Stimulated activated CD4-positive, alpha-beta T cell treated with anti-CD3 and anti-CD28 coated beads, TNF-alpha, amount 100 ng/mL, for 1 hour (primary cell): Measurements from ENCODE around the gene GRAP2.

Experiments used
- DNase-seq, 3 donors: peaks; one replicate each; pipeline ENCODE4 v3.0.0-alpha.2; 2020; ENCODE audit warnings: low read depth in 3 of 3, low spot score in 1 of 3

The GRAP2 gene

DNA sequence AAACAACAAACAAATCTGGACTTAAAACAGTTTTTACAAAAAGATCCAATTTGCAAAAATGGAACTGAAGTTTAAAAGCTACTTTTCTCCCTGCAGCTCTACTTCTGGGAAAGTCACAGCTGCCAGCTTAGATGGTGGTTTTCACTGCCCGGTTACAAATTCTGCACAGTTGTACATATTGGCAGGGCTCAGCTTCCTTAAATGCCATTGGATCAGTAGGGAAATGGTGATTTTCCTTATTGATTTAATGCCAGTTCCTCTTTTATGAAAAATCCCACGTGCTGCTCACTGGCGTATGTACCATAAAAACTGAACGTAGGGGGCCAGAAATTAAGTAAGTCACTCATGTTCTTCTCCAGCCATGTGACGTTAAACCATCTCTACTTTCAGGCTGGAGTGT lies 22.8 kb downstream of the GRAP2 start:
- no peak for DNase-seq

DNA sequence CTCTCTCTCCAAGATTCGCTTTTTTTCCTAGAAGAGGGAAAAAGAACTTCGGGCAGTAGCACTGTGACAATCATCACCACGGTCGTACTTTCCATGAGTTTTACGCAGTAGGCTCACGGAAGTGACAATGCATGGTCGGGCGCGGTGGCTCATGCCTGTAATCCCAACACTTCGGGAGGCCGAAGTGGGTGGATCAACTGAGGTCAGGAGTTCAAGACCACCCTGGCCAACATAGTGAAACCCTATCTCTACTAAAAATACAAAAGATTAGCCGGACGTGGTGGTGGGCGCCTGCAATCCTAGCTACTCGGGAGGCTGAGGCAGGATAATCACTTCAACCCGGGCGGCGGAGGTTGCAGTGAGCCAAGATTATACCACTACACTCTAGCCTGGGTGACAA lies 23.4 kb downstream of the GRAP2 start:
- no peak for DNase-seq

DNA sequence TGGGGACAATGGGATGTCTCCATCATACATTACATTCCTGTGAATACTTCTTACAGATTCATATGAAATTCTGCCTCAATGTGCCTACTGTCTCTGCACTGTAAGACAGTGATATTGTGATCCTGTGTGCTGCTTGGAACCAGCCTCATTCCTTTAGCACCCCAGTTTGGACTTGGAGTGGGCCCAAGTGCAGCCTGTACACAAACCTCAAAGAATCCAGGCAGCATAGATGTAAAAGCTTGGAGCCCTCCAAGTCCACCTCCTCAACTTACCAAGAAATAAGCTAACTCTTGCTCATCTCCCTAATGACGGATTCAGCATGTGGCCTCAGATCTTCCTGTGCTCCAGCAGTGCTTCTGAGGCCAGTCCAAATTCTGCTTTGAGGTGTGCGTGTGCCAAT lies 24.4 kb downstream of the GRAP2 start:
- no peak for DNase-seq

DNA sequence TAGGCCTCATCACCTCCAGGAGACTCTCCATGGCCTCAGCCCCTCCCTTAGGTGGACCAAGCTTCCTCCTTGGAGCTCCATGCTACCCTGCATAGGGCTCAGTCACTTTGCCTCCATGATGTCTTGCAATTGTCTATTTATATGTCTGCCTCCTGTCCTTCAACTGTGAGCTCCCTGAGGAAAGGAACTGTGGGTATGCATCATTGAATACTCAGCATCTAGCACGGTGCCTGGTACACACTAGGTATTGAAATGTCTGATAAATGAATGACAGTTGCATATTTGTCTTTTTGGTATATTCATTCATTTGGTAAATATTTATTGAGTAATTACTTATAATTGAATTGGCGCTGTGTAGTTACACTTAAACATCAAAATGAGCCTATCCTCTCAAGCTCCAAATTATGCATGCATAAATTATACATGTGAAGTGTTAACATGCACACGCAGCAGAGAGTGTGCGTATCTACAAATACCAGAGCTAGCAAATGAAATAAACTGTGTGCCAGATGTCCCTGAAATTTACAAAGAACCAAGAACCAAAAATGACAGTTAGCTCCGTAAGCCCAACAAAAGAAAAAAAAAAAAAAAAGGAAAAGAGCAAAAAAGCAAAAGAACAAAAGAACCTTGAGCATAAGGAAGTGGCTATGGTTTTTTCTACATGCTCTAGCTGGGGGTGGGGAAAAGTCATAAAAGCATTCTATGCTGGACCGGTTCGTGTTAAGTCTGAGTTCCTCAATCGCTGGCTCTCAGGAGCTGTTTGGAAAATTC lies 25.2 kb downstream of the GRAP2 start:
- no peak for DNase-seq

DNA sequence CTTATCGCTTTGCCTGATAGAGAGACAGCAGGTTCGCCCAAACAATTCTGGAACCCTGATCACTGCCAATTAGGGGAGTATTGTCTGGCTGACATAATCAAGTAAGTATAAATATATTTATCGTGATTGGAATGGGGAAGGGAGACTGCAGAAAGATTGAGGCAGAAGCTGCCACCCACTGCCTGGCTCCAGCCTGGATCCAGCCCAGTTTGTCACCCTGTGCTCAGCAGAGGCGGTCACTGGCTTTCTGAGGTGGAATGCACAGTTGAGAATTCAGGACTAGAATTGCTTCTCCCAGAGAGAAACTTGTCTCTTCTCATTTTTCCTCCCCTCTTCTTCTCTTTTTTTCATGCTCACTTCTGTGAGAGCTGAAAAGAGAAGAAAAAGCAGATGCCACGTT lies 25.9 kb downstream of the GRAP2 start:
- DNase-seq, result no peak

DNA sequence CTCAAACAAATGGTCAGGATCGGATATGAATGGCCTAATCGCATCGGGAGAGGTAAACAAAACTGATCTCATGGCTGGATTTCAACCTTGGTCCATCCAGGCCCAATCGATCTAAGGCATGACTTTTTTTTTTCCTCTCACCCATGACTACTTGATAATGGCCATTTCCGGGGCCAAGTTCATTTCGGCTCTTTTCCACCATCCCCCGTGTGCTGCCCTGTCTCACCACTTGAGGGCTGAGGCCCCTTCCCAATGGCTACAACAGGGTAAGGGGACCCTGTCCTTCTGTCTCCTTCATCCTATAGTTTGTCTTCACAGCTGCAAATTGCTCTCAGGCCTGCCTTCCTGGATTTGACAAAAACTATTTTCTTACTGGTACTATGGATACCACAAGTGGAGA lies 26.7 kb downstream of the GRAP2 start:
- DNase-seq, result no peak

DNA sequence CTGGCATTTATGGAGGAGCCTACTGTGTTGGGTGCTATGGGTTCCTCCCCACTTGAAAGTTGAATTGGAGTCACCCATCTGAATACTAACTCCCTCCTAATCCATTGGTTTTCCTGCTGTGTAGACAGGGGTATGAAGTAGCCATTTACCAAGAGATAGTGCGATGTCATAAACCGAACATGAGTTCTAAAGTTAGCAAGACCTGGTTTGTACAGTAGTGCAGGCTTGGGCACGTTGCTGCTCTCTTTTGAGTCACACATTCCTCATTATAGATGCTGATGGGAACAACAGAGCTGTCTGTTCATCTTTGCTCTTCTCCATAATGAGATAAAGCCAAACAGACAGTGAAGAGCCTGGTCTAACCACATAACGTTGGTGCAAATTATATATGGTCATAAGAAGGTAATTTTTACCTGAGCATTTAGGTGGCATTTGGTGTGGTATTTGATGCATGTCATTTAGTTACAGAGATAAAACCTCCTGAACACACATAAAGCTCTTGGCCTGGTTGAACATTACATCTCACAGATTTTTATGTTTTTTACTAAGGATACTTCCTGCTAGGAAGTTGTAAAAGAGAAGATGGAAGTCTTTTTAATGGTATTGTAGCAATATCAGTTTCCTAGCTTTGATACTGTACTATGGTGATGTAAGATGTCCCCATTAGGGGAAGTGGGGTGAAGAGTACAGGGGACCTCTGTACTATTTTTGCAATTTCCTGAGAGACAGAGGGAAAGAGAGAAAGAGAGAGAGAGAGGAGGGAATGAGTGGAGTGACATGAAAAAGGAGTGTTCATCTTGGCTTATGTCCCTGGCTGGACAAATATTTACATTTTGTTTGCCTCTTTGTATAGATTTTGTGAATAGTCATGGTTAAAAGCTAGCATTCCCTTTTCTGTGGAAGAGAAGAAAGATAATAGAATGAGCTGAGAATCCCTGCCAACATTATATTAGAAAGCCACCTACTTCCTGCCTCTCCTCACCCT lies 27.9 kb downstream of the GRAP2 start:
- DNase-seq, result no peak

DNA sequence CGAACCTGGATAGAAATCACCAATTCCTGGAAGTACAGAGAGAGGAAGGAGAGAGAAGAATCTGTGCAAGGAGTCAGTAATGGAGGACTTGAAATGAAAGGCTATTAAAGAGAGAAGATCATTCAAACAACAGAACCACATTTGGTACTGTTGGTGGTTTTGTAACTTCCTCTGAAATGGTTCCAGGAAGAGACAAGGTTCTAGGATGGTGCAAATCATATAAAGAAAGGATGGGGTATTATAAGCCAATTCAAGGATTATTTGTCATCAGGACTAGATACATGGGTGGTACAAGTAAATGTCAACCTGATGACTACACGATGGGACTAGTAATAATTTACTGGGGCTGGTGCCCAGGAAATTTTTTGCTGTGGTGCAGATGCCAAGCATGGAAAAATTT lies 30.4 kb downstream of the GRAP2 start:
- DNase-seq, result no peak

DNA sequence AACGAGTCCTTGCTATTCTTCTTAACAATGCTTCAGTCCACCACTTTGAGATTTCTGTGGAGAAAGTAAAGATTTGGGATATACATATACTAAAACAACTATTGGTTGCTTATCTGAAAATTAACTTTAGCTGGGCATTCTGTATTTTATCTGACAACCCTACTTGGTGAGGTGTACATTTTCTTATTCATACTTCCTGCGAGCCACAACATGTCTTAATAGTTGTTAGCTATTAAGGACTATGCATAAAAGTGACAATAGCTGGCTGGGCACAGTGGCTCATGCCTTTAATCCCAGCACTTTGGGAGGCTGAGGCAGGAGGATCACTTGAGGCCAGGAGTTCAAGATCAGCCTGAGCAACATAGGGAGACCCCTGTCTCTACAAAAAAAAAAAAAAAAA lies 31.3 kb downstream of the GRAP2 start:
- DNase-seq, result no peak

DNA sequence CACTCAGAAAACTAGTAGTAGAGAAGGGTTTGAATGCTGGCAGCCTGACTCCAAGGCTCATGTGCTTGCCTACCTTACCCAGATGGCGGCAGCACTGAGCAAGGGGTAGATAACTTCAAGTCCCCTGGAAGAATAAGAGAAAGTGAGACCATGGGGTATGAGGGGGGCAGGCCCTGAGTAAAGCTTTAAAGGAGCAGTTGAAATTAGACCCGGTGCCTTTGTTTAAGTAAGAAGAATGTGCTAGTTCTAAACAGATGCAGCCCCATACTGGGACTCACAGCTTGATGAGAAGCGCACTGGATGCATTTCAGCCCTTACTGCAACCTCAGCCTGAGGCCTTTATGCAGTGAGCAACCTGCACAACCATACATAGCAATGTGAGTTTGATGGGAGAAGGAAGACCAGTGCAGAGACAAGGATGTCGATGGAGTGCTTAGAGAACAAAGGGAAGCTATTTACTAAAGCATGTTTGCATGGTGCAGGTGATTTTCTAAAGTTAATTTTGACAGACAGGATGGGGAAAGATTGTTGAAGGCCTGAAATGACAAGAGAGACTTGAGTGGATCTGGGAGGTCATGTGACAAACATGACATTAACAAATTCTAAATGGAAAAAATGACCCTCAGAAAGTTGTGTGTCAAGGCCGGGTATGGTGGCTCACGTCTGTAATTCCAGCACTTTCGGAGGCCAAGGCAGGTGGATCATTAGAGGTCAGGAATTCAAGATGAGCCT lies 32.2 kb downstream of the GRAP2 start:
- DNase-seq, result no peak

DNA sequence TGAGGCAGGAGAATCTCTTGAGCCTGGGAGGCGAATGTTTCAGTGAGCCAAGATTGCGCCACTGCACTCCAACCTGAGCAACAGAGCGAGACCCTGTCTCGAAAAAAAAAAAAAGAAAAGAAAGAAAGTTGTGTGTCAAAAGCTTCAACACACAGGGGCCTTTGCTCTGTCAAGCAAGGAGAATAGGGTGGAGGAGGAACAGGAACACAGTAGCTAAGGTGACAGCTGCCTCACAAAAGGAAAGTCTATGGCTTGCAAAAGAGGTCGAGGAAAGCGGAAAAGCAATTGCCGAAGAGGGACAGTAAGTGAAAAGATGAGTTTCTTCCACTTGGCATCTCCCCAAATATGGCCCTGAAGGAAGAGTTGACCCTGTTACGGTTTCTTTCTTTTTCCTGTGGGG lies 32.9 kb downstream of the GRAP2 start:
- no peak for DNase-seq

DNA sequence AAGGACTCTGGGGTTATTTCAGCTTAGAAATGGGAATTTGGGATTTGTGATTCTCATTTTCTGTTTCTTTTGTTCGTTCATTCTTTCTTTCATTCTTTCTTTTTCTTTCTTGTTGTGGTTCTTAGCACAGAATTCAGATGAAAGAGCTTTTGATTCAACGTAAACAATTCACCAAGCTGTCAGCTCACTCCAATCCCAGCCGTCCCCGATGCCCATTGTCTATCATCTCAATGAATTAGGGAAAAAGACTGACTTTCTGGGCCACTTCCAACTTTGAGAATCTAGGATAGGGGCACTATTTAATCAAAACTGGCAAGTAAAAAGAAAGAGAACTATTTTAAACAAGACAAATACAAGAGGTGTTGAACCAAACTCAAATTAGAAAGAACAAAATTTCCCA lies 34.2 kb downstream of the GRAP2 start:
- DNase-seq, result no peak

DNA sequence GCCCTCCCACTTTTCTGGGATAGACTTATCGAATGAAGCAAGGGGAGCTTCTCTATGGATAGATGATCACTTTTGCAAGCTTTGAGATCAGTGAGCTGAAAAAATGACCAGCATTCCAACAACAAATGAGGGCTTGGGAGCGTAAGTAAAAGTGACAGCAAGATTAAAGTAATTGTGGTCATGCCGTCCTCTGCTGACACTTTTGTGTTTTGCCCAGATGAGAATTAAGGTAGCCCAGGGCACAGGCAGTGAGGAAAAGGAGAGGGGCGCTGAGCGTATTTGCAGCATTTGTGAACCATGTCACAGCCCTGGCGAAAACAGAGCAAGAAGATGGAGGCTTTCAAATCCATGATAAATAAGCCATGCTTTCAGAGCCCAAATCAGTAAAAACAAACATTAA lies 34.7 kb downstream of the GRAP2 start:
- DNase-seq, result no peak

DNA sequence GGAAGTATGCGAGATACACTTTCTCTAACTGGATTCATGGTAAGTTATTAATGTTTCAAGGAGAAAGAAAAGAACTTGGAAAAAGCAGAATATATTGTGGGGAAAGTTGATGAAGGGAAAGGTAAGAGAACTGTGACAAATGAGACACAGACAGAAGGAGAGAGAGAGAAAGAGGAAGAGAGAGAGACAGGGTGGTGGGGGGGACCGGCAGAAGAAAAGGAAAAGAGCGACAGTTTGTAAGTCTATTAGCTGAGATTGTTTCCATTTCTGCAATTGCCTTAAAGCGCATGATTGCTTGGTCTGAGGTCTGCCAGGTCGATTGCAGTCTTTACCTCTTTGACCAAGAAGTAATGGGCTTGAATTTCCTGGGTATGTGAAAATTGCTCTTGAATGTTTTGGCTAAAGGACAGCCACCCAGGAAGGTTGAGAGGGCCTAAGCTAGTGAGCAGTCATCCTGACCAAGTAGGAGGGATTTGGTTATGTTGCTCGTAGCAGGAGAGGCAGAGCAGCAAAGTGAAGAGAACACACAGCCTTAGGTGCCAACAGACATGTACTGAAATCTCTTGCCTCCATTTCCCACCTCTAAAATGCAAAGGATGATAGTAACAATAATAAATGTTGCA lies 35.8 kb downstream of the GRAP2 start:
- DNase-seq, result no peak

DNA sequence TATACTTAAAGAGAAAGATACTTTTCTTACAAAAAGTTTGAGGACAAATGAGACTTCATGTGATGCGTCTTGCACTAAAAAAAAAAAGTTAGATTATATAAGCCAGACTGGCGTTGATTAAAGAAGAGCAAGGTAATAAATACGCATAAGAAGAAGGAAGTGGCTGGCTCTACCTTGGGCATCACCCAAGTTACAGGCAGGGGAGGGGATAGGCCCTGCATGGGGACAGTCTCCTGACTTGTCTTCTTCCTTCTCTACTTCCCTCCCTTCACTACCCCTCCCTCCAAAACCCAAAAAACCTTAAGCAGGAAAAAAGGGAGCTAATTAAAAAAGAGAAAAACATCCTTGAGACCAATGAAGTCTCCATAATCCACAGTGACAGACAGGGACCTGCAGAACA lies 37.0 kb downstream of the GRAP2 start:
- no peak for DNase-seq

DNA sequence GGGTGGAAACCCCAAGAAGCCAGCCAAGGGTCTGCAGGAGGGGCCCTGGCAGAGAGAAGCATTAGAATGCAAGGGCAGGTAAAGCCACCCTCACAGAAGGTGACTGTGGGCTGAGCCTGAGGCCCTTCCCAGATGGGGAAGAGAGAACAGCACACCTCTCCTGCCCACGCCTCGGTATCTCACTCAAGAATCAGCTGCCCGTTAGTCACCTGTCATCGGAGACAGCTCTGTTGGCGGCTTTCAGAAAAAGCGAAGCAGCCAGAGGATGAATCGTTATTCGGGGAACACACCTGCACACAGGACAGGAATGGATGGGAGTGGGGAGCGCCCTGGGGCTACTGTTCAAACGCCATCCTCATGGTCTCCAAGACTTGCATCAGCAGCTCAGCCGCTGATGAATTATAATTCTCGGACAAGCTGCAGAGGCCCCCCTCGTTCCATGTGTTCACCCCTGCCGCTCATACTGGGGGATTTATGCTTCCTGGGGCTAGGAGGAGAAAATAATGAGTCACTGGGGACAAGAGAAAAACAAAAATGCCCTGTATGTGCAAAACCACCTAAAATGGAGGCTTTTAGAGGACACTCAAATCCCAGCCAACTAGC lies 37.7 kb downstream of the GRAP2 start:
- DNase-seq, result no peak

DNA sequence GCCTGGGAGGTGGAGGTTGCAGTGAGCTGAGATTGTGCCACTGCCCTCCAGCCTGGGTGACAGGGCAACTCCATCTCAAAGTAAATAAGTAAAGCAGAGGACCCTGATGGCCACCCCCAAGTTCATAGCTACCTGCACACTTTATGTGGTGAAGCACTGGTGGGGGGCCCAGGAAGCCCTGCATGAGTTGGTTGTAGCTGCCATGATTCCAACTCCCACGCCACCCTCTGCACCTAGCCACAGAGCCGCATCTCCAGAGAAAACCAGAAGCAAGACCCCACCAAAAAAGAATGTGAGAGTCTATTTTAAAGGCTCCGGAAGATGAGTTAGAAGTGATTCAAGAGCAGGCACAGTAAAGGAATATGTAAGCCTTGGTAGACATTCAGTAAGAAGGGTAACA lies 38.9 kb downstream of the GRAP2 start:
- DNase-seq, result no peak

DNA sequence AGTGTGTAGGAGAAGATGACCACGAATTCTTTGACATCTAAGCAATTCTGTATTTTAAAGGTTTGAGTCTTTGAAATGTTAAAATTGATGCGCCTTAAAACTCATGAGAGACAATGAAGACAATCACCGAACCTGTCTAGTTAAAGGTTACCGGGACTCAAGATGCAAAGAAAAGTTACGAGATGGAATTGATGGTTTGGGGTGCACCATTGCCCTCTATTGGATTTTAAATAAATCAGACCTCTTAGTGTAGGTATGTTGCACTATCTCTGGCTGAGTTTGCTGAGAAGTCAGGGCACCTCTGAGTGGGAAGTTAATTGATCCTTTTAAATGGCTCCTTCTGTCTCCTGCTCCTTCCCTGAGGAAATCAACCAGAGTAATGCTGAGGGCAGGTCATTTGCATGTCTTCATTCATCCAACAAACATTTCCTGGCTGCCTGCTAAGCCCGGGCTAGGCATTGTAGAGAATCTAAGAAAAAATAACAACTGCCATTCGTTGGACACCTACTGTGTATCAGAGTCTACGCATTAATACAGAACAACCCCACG lies 39.9 kb downstream of the GRAP2 start:
- no peak for DNase-seq

DNA sequence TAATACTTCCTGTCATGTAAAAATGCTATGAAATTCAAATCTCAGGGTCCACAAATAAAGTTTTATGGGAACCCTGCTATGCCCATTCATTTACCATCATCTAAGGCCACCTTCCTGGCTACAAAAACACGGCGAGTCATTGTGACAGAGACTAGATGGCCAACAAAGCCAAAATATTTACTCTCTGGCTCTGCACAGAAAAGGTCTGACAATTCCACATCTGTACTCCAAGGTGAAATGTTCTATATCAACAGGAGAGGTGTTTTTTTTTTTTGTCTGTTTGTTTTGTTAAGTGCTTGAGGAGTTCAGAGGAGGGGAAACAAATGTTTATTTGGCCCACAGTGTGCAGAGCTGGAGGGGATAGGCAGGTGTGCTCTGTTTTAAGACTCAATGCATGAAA lies 40.7 kb downstream of the GRAP2 start:
- DNase-seq, result no peak

DNA sequence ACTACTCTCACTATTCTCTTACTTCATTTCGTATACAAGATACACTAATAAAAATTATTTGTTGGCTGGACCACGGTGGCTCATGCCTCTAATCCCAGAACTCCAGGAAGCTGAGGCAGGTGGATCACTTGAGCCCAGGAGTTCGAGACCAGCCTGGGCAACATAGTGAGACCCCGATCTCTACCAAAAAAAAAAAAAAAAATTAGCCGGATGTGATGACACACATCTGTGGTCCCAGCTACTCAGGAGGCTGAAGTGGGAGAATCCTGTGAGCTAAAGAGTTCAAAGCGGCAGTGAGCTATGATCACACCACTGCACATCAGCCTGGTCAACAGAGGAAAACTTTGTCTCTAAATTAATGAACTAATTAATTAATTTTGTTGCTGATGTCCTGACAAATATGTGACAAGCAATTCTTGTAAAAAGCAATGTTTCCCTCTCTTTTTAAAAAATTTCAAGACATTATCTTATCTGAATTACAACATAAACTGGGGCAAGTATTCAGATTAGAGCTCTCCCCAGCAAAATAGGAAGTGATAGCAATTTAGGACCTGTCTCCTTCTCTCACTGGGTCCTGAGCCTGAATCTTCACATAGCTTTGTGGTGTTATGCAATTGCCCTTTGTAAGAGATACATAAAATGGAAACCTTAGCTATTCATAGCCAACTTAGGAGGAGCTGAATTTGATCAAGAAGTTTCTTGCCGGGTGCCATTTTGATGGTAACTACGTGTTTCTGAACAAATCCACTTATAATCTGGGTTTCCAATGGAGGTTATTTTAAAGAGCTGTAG lies 41.8 kb downstream of the GRAP2 start:
- DNase-seq, result no peak
